Spleen (tissue), 7 donors: ENCODE results near the gene ARL4A.

ENCODE experiments used
- CTCF ChIP-seq, 11 experiments: fragments of 200-600 bp in 7 of 11; fragments of 450-650 bp in 4 of 11; sonication (generic) in 4 of 11; IDR thresholded peaks in 8 of 11; conservative IDR thresholded peaks in 3 of 11; 1 replicate in 7 of 11; 2 replicates in 4 of 11; pipeline versions ENCODE4 v1.4.0 to v1.8.0; 2016 to 2021; ENCODE audit warnings: antibody characterized with exemption in 11 of 11, inconsistent platforms in 4 of 11, mild to moderate bottlenecking in 1 of 11
- POLR2A ChIP-seq, 3 donors: fragments of 450-650 bp; IDR thresholded peaks; one replicate each; pipeline ENCODE4 v1.5.1; 2017; ENCODE audit warnings: antibody characterized with exemption in 3 of 3, mild to moderate bottlenecking in 1 of 3
- donor health status: DM: no; HTN: no; CAD: no; lungs with moderate emphysema.
- donor health status: DM: no; HTN: no; CAD: no.
- donor health status: DM: no; HTN: no; CAD: no.

- TF ChIP-seq CTCF (IDR thresholded peaks at IDR 0.05 in 8 of 11, conservative IDR thresholded peaks at IDR 0.05 in 3 of 11): no peak
- TF ChIP-seq POLR2A (IDR thresholded peaks at IDR 0.05): no peak
These were observed 43.1 kb downstream of the ARL4A start for GRCh38 chr7:12730523-12730922.
